Mucosa of gallbladder (tissue), 1 donor: ENCODE measurements around the gene TOMM40L. TPM values are rescaled to one million over a fixed set of nuclear protein-coding genes. Genes with fewer than 3 reads are reported as not detected.
"Not testable (repeated sequence)": the region's sequence is repeated elsewhere in the genome, so short reads cannot be mapped to it uniquely, and the experiment has no call there.

ENCODE experiments used
- DNase-seq: peaks from one replicate; pipeline ENCODE4 v3.0.0-alpha.2; 2020; ENCODE audit warnings: low spot score
- total RNA-seq: library from RNA; stranded (reverse); gene quantifications from one replicate; pipeline ENCODE4 v1.2.1, GENCODE V29; 2021
- donor health status: DM: no; HTN: no; CAD: no.

Gene TOMM40L
- total RNA-seq, 1 donor from 2014 or later: 15.1 TPM

DNA sequence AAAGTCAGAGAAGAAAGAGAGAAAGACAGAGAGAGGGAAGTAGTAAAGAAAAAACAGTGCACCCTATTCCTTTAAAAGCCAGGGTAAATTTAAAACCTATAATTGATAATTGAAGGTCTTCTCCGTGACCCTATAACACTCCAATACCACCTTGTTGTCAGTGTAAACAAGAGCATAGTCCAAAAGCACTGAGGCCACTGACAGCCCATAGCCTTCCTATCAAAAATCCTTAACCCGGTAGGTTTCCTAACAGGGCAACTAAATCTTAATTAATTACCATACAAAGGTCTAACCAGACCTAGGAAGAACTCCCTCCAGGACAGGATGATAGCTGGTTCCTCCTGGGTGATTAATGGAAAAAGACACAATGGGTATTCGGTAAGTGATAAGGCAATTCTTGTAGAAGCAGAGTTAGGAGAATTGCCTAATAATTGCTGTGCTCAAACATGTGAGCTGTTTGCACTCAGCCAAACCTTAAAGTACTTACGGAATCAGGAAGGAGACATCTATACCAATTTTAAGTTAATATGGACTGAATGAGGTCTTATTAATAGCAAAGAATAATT, 30.2 kb downstream of the TOMM40L start:
- not testable (repeated sequence) for DNase-seq

GRCh38 chr1:161257109-161257508, 31.2 kb downstream of the TOMM40L start:
- DNase-seq: not testable (repeated sequence)

DNA sequence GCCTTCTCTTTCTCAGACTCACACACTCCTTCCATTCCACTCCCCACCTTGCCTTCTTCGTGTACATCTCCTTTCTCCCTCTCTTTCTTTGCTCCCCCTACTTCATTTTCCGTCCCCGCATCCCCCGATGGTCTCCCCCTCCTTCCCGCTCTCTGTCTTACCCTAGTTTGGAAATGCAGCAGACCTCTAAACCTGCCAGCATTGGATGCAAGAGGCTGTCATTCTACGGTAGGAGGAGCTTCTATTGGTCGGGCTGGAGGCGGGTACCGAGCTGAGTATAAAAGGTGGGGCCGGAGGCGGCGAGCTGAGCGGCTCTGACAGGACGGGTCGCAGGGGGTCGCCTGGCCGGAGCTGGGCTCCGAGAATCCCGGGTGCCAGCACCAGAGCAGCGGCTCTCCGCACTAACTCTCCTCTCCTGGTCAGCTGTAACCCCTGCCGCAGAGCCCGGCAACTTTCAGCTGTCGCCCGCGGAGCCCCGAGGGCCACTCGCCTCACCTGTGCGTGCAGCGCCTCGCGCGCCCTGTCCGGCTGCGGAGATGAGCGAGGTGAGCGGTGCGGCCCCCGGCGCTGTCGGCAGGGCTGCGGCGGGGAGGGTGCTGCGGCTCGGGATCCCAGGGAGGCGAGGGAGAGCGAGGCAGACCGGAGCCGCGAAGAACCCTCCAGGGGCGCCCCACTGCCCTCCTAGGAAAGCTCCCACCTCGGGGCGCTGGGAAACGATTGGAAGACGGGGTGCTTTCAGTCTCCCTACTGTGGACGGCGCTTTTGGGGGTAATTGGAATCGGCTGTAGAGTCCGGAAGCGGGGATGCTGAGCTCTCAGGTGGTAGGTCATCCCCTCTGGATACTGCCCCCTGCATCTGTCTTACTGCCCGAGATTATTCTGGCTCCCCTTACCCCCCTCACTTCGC, 32.8 kb downstream of the TOMM40L start, which contains the start of gene PCP4L1:
TSS of gene PCP4L1 (plus strand) at position 307 of the 906 bp plus-strand sequence. CDS start at position 537, 230 bp downstream.
- DNase-seq: peak; percentile 55

GRCh38 chr1:161259345-161259702, 33.5 kb downstream of the TOMM40L start:
- DNase-seq: no peak

- no peak for DNase-seq
Measured at GRCh38 chr1:161259765-161260164, 33.9 kb downstream of the TOMM40L start.

DNA sequence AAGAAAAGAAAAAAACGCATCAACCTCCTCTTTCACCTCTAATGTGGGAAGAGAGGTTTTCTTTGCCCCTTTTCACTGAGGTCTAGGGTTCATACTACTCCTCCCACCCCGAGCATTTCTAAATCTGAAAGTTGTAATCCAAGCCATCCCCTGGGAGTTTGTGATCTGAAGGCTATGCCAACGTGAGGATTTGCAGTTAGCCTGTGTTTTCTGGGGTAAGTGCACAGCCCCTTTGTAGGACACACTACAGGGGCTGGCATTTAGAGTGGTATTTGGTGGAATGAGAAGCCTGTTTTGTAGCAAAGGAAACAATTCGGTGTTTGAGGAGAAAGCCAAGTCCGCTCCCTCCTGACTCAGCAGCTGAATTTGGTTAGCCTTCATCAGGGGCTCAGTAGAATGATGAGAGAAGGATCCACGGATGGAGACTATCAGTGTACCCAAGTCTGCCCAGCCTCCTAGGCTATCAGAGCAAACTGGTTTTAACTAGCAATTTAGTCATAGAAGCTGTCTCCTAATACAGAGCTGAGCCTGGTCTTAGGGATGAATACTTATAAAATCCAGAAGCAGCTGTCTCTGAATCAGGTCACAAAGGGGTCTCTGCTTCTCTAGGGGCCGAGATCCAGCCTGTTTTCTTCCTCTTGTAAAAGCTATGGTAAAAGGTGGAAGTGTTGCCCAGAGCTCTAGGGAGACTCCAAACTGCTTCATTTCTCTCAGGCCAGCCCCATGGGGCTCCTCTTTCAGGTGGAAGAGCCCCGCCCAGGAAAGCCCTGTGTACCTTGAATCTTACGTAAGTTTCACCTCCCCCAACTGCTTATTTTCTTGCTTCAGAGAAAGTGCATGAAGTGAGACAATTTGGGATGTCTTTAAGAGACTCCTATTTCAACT, 34.8 kb downstream of the TOMM40L start:
- no peak for DNase-seq

- DNase-seq: no peak
Measured at GRCh38 chr1:161261261-161262235, 35.7 kb downstream of the TOMM40L start.

DNA sequence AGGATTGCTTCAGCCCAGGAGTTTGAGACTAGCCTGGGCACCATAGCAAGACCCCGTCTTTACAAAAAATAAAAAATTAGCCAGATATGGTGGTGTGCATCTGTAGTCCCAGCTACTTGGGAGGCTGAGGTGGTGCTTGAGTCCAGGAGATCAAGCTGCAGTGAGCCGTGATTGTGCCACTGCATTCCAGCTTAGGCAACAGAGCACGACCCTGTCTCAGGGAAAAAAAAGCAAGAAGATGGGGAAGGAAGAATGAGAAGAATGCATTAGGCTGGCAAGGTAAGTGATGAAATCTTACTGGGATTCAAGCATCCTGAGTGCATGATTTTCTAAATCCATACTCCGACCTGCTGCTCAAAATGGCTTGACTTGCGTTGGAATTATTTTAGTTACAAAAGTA, 39.4 kb downstream of the TOMM40L start:
- no peak for DNase-seq

- no peak for DNase-seq
Measured at GRCh38 chr1:161266202-161266601, 40.3 kb downstream of the TOMM40L start.

GRCh38 chr1:161266836-161267235, 41.0 kb downstream of the TOMM40L start:
- no peak for DNase-seq

DNA sequence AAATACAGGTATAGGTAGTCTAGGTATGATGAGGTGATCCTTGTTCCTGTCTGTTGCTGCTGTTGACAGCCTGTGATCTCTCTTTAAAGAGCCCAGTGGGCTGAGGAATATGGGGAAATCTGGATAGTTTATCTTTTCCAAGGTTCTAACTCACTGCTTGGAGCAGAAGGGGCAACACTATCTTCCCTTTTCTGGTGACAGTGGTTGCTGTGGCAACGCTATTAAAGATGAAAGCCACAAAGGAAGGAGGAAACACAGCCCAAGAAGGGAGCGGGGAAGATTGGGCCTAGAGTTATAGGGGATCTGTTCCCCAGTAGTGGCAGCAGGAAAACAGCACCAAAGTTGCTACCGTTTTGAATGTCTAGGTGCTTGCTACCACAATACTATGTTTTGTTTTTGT, 41.5 kb downstream of the TOMM40L start:
- no peak for DNase-seq

GRCh38 chr1:161273402-161273801, 47.5 kb downstream of the TOMM40L start:
- DNase-seq: no peak

DNA sequence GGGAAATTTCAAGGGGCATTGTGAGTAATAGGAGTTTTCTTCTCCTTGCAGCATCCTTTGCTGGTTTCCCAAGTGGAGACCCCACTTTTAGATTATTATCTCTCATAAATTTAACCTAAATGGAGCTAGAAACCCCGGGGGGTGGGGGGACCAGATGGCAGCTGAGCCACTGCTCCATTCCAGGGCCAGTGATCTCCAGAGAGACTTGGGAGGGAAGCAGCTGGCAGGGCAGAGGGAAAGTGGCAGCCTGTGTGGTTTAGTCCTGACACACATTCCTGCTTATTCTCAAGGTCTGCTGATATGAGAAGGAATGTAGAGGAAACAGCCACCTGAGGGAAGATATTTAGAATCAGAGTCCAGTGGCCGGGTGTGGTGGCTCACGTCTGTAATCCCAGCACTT, 49.0 kb downstream of the TOMM40L start:
- DNase-seq: no peak

Other genes with a start within 250 kb of the TOMM40L start
- gene F11R, start 204.9 kb upstream of the TOMM40L start, total RNA-seq: 173 TPM
- gene TSTD1, start 187.1 kb upstream of the TOMM40L start, total RNA-seq: 70.9 TPM
- gene USF1, start 180.1 kb upstream of the TOMM40L start, total RNA-seq: 58.8 TPM
- gene ARHGAP30, start 156.2 kb upstream of the TOMM40L start, total RNA-seq: 16.2 TPM
- gene NECTIN4, start 136.5 kb upstream of the TOMM40L start, total RNA-seq: 20.3 TPM
- gene KLHDC9, start 127.7 kb upstream of the TOMM40L start, total RNA-seq: 14.3 TPM
- gene PFDN2, start 108.0 kb upstream of the TOMM40L start, total RNA-seq: 35.4 TPM
- gene NIT1, start 108.0 kb upstream of the TOMM40L start, total RNA-seq: 67.6 TPM
- 38.7 TPM for gene DEDD, start 93.4 kb upstream of the TOMM40L start, total RNA-seq
- gene UFC1, start 72.1 kb upstream of the TOMM40L start, total RNA-seq: 114 TPM
- 42.4 TPM for gene USP21, start 66.6 kb upstream of the TOMM40L start, total RNA-seq
- gene PPOX, start 59.6 kb upstream of the TOMM40L start, total RNA-seq: 25.6 TPM
- gene B4GALT3, start 48.6 kb upstream of the TOMM40L start, total RNA-seq: 36.4 TPM
- 7.3 TPM for gene ADAMTS4, start 27.0 kb upstream of the TOMM40L start, total RNA-seq
- 82.5 TPM for gene NDUFS2, start 23.7 kb upstream of the TOMM40L start, total RNA-seq
- gene FCER1G, start 10.8 kb upstream of the TOMM40L start, total RNA-seq: 31.5 TPM
- gene APOA2, start 2.4 kb upstream of the TOMM40L start, total RNA-seq: 5.1 TPM
- not detected for gene NR1I3, start 12.1 kb downstream of the TOMM40L start, total RNA-seq
- gene PCP4L1, start 32.7 kb downstream of the TOMM40L start, total RNA-seq: 17.7 TPM
- 9.0 TPM for gene MPZ, start 83.9 kb downstream of the TOMM40L start, total RNA-seq
- gene SDHC, start 88.3 kb downstream of the TOMM40L start, total RNA-seq: 203 TPM
- gene CFAP126, start 141.8 kb downstream of the TOMM40L start, total RNA-seq: not detected